ENCODE measurements around the gene MYO6. TPM values are rescaled to one million over a fixed set of nuclear protein-coding genes. Genes with fewer than 3 reads are reported as not detected.

Gene MYO6
- polyA plus RNA-seq, 1 donor (not counting 4 experiments of a cell fraction or from before 2014, with no cell fraction given), result 24.5 TPM

DNA sequence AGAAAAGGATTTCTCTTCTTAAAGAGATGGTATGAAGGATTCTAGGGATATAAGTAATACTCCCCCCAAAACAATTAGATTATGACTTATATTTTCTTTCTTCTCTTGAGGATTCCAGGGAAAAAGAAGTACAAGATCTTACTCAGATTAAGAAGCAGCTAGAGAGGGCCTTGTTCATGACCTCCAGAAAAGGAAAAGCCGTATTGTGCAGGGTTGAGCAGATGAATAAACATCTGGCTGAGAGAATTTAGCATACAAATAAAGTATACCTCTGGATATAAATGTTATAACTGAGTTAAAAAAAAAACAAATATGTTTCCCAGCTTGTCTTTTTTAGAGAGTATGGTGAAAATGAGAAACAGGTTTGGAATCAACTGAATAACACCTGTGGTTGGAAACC, 11.3 kb downstream of the MYO6 start:
- FAIRE-seq (no peak), DNase-seq (ENCODE audit: low read depth, low spot score) (no peak)
- no peaks in the 10 kb centered on the region for H4K20me1 ChIP-seq (ENCODE audit: control insufficient read depth, extremely low read depth, insufficient read depth, low read length)
- H3K4me3 ChIP-seq (ENCODE audit: control insufficient read depth in 2 of 3, extremely low read depth in 1 of 3, insufficient read depth in 2 of 3, low read depth in 1 of 3, low read length in 3 of 3), result no peak overlapping the region
- no peaks in the 10 kb centered on the region for H3K27me3 ChIP-seq (ENCODE audit: control insufficient read depth, extremely low read depth, insufficient read depth, low read length)
- H3K4me2 ChIP-seq (ENCODE audit: control insufficient read depth, extremely low read depth, insufficient read depth, low read depth, low read length), result no peak overlapping the region
- dilution Hi-C loops (cut with MboI; ENCODE audit: extremely low pct_ligation_motif_present, low sequenced_read_pairs), result no loop called here
- H3K9me1 ChIP-seq (ENCODE audit: control insufficient read depth, extremely low read depth, insufficient read depth, low read length), result no peaks in the 10 kb centered on the region
- peaks cover 0 to 3% of the 10 kb centered on the region in 2 experiments for H3K36me3 ChIP-seq (ENCODE audit: control insufficient read depth in 2 of 2, extremely low read depth in 1 of 2, insufficient read depth in 2 of 2, low read length in 2 of 2)
- no peak overlapping the region for H3K9ac ChIP-seq (ENCODE audit: control insufficient read depth, extremely low read depth, insufficient read depth, low read length)
- TF ChIP-seq, protein P1, sequence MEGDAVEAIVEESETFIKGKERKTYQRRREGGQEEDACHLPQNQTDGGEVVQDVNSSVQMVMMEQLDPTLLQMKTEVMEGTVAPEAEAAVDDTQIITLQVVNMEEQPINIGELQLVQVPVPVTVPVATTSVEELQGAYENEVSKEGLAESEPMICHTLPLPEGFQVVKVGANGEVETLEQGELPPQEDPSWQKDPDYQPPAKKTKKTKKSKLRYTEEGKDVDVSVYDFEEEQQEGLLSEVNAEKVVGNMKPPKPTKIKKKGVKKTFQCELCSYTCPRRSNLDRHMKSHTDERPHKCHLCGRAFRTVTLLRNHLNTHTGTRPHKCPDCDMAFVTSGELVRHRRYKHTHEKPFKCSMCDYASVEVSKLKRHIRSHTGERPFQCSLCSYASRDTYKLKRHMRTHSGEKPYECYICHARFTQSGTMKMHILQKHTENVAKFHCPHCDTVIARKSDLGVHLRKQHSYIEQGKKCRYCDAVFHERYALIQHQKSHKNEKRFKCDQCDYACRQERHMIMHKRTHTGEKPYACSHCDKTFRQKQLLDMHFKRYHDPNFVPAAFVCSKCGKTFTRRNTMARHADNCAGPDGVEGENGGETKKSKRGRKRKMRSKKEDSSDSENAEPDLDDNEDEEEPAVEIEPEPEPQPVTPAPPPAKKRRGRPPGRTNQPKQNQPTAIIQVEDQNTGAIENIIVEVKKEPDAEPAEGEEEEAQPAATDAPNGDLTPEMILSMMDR (optimal IDR thresholded peaks at IDR 0.05 in 1 of 3, IDR thresholded peaks at IDR 0.05 in 1 of 3, conservative IDR thresholded peaks at IDR 0.05 in 1 of 3; ENCODE audit: extremely low read depth in 1 of 3, insufficient read depth in 2 of 3, low read length in 3 of 3), result no peak
- no peak for TF ChIP-seq EZH2 (IDR thresholded peaks at IDR 0.05; ENCODE audit: low read length)
- no peaks in the 10 kb centered on the region for H3K9me3 ChIP-seq (ENCODE audit: control insufficient read depth, low read depth, low read length)
- no peak overlapping the region for H3K27ac ChIP-seq (ENCODE audit: control insufficient read depth, insufficient read depth, low read length)
- H3K79me2 ChIP-seq (ENCODE audit: control insufficient read depth, insufficient read depth, low read length), result peaks cover 56% of the 10 kb centered on the region
- no peaks in the 10 kb centered on the region for H3K4me1 ChIP-seq (ENCODE audit: control insufficient read depth, extremely low read depth, insufficient read depth, low read length)
- no peak overlapping the region for H2AFZ ChIP-seq (ENCODE audit: control insufficient read depth, low read length)

DNA sequence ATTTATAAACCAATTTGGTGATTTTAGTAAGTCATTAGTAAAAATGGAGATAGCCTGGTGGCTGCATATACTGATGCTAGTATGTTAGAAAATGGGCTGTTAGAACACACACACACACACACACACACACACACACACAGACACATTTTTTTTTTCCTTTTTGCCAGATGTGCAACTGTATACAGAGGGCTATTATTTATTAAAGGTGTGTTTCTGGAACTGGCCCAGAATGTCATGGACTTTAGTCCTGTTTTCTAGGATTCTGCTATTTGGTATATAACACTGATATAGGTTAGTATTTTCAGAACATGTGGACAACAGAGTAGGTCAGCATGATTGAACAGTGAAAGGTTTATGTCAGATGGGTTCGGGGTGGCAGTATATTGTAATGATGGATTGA, 12.4 kb downstream of the MYO6 start:
- Histone ChIP-seq H4K20me1 (ENCODE audit: control insufficient read depth, extremely low read depth, insufficient read depth, low read length) (no peaks in the 10 kb centered on the region), H3K79me2 (ENCODE audit: control insufficient read depth, insufficient read depth, low read length) (peaks cover 50% of the 10 kb centered on the region), H2AFZ (ENCODE audit: control insufficient read depth, low read length) (no peak overlapping the region), H3K4me2 (ENCODE audit: control insufficient read depth, extremely low read depth, insufficient read depth, low read depth, low read length) (no peak overlapping the region), H3K4me1 (ENCODE audit: control insufficient read depth, extremely low read depth, insufficient read depth, low read length) (no peaks in the 10 kb centered on the region), H3K9me3 (ENCODE audit: control insufficient read depth, low read depth, low read length) (no peaks in the 10 kb centered on the region), H3K27ac (ENCODE audit: control insufficient read depth, insufficient read depth, low read length) (no peak overlapping the region), H3K9ac (ENCODE audit: control insufficient read depth, extremely low read depth, insufficient read depth, low read length) (no peak overlapping the region), H3K9me1 (ENCODE audit: control insufficient read depth, extremely low read depth, insufficient read depth, low read length) (no peaks in the 10 kb centered on the region), H3K4me3 (ENCODE audit: control insufficient read depth in 2 of 3, extremely low read depth in 1 of 3, insufficient read depth in 2 of 3, low read depth in 1 of 3, low read length in 3 of 3) (no peak overlapping the region), H3K36me3 (ENCODE audit: control insufficient read depth in 2 of 2, extremely low read depth in 1 of 2, insufficient read depth in 2 of 2, low read length in 2 of 2) (peaks cover 0 to 3% of the 10 kb centered on the region in 2 experiments), H3K27me3 (ENCODE audit: control insufficient read depth, extremely low read depth, insufficient read depth, low read length) (no peaks in the 10 kb centered on the region)
- TF ChIP-seq, protein P1 (optimal IDR thresholded peaks at IDR 0.05 in 1 of 3, IDR thresholded peaks at IDR 0.05 in 1 of 3, conservative IDR thresholded peaks at IDR 0.05 in 1 of 3; ENCODE audit: extremely low read depth in 1 of 3, insufficient read depth in 2 of 3, low read length in 3 of 3), result no peak
- no peak for TF ChIP-seq EZH2 (IDR thresholded peaks at IDR 0.05; ENCODE audit: low read length)
- FAIRE-seq, result no peak
- DNase-seq (ENCODE audit: low read depth, low spot score), result no peak
- dilution Hi-C loops (cut with MboI; ENCODE audit: extremely low pct_ligation_motif_present, low sequenced_read_pairs), result no loop called here
